GM12864 (cell line): Measurements from ENCODE around the gene CDKN2A.
A peak's percentile ranks its signal among the peaks of the same experiment; 100 is the strongest.

Experiments used
- DNase-seq: peaks from one replicate; pipeline ENCODE4 v3.0.0-alpha.2; 2011; ENCODE audit warnings: low read depth
- H3K4me3 ChIP-seq: 2 replicates; pipeline ENCODE4 v1.5.1; 2011; ENCODE audit warnings: mild to moderate bottlenecking, low read depth, low read length, control low read depth
- CTCF ChIP-seq: IDR thresholded peaks from 2 replicates; pipeline ENCODE4 v1.5.1; 2011; ENCODE audit warnings: low read depth, mild to moderate bottlenecking, moderate library complexity, low read length, control low read depth, inconsistent platforms; ENCODE audit errors: missing control alignments

The CDKN2A gene

DNA sequence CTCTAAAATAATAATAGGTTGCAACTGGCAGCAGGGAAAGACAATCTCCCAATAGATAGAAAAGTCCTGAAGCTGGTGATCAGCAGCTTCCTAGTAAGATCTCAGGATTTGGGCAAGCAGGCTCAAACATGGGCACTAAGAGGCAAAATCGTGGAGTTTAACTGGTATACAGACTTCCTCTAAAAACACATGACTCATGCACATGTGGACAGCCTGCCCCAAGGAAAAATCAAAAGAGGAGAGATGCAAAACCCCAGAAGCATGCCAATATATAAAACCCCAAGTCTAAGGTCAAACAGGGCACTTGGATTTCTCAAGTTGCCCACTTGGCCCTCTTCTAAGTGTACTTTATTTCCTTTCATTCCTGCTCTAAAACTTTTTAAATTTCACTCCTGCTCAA, 62.8 kb downstream of the CDKN2A start:
- TF ChIP-seq CTCF, result no peak
- no peak for DNase-seq
- no peak overlapping the region for H3K4me3 ChIP-seq

DNA sequence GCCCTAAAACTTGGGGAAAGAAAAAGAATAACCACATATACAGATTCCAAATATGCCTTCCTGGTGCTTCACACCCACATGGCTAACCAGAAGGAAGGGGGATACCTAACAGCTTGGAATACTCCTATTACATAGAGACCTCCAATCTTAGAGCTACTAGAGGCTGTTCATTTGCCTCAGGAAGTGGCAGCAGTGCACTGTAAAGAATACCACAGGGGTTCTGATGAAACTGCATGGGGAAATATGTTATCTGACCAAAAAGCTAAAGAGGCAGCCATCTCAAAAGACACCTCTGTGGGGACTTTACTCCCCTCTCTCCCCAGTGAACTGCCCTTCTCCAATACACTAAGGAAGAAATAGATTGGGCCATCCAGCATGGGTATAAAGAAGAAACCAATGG, 66.4 kb downstream of the CDKN2A start:
- H3K4me3 ChIP-seq, result no peak overlapping the region
- DNase-seq, result no peak
- no peak for TF ChIP-seq CTCF

- no peak for TF ChIP-seq CTCF
- no peak for DNase-seq
- H3K4me3 ChIP-seq, result no peak overlapping the region
Measured at GRCh38 chr9:21923694-21924093, 70.5 kb downstream of the CDKN2A start.

DNA sequence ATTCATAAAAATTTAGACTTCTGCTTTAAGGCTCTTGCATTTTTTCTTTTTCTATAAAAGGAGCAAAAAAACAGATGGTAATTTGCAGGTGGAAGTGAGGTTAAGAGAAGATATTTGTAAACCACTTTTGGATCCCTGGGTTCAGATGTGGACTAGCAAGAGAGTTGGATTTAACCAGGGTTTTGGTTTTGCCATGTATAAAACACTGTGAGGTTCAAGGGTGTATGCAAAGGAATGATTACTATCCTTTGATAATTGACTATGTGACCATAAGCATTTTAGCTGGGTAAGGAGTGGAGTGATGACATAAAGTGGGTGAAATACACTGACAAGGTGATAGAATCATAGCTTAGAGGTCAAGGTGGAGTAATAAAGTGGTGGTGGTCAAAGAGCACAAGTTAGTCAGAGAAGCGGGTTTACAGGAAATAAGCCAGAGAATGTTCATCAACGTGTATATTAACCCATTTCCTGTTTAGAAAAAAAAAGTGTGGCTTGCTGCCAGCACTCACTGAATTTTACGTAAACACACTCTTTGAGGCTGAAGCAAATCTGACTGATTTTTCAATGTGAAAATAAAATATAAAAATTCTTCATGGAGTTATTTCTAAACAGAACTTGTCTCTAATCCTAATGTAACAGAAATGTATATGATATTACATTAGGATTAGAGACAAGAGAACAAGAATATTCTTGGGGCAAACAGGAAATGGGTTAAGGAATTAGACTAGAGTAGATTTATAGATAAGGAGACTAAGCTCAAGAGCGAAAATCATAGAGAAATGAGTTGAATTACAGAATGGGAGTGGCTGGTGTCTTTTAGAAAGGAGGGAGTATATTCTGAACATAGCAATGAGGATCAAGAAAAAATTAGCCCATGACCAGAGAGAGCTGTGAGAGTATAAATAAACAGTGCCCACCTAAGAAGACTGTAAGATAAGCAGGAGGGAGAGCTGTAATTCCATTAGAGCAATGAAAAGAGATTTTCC, 74.5 kb downstream of the CDKN2A start:
- no peak overlapping the region for H3K4me3 ChIP-seq
- TF ChIP-seq CTCF, result no peak
- peak; percentile 8 for DNase-seq
